IMR-90 (cell line): ENCODE data around the gene TNRC6C. TPM values are rescaled to one million over a fixed set of nuclear protein-coding genes. Genes with fewer than 3 reads are reported as not detected.

ENCODE experiments used
- ATAC-seq: fragments of 200-7000 bp; cut with Tn5 transposase; 2 replicates; pipeline ENCODE4 v1.9.1; 2020; ENCODE audit warnings: low read depth, mild to moderate bottlenecking, moderate library complexity
- BruUV-seq: library from RNA; stranded (reverse); fragments of 400-500 nt; replicated peaks from 2 replicates; lab custom pipeline; 2021; lab: Mats Ljungman, UMichigan
- CTCF ChIA-PET: fragments of 300-600 bp; formaldehyde crosslinking; extraction: SDS; loops from one replicate; lab custom pipeline; 2021; ENCODE audit warnings: antibody characterized with exemption; lab: Yijun Ruan, JAX
- POLR2A ChIA-PET: fragments of 300-600 bp; sonication (Branson Sonifier 250); formaldehyde crosslinking; loops from one replicate; lab custom pipeline; 2022; ENCODE audit warnings: antibody characterized with exemption; ENCODE audit not compliant: unreplicated experiment; lab: Charles Lee
- DNase-seq: peaks from one replicate; pipeline ENCODE4 v3.0.0; 2013
- H2AFZ ChIP-seq: replicated peaks from 2 replicates; pipeline ENCODE3; 2013; ENCODE audit warnings: low read length, mild to moderate bottlenecking; ENCODE audit not compliant: poor library complexity
- H2AK5ac ChIP-seq: 2 replicates; pipeline ENCODE4 v1.6.1; 2013; ENCODE audit warnings: low read depth, low read length, inconsistent platforms
- H2AK9ac ChIP-seq: replicated peaks from 2 replicates; pipeline ENCODE3; 2013; ENCODE audit warnings: mild to moderate bottlenecking, low read depth, low read length, moderate library complexity; ENCODE audit not compliant: poor library complexity
- H2BK120ac ChIP-seq: 2 replicates; pipeline ENCODE4 v1.6.1; 2013; ENCODE audit warnings: low read depth, low read length, inconsistent platforms
- H2BK15ac ChIP-seq: 3 replicates; pipeline ENCODE4 v1.6.1; 2013; ENCODE audit warnings: low read depth, low read length, inconsistent platforms
- H2BK20ac ChIP-seq: 2 replicates; pipeline ENCODE4 v1.6.1; 2013; ENCODE audit warnings: low read depth, mild to moderate bottlenecking, inconsistent platforms, low read length, moderate library complexity
- H2BK5ac ChIP-seq: 2 replicates; pipeline ENCODE4 v1.6.1; 2013; ENCODE audit warnings: mild to moderate bottlenecking, low read depth, low read length, inconsistent platforms; ENCODE audit not compliant: poor library complexity, severe bottlenecking
- H3K14ac ChIP-seq: replicated peaks from 2 replicates; pipeline ENCODE4 v1.6.1; 2013; ENCODE audit warnings: low read depth, low read length, inconsistent platforms
- H3K18ac ChIP-seq: 2 replicates; pipeline ENCODE4 v1.6.1; 2013; ENCODE audit warnings: low read depth, low read length, control low read depth
- H3K23ac ChIP-seq: 2 replicates; pipeline ENCODE4 v1.6.1; 2013; ENCODE audit warnings: low read depth, low read length, inconsistent platforms
- H3K27ac ChIP-seq: 2 replicates; pipeline ENCODE4 v1.5.1; 2013; ENCODE audit warnings: mild to moderate bottlenecking, control low read depth, low read length; ENCODE audit not compliant: insufficient read depth
- H3K27me3 ChIP-seq: 2 replicates; pipeline ENCODE4 v1.6.1; 2013; ENCODE audit warnings: low read length; ENCODE audit not compliant: control insufficient read depth, insufficient read depth
- H3K36me3 ChIP-seq: 2 replicates; pipeline ENCODE4 v1.6.1; 2013; ENCODE audit warnings: low read length, mixed read lengths; ENCODE audit not compliant: control insufficient read depth, insufficient read depth
- H3K4ac ChIP-seq: 2 replicates; pipeline ENCODE4 v1.6.1; 2013; ENCODE audit warnings: low read depth, low read length, inconsistent platforms
- H3K4me1 ChIP-seq: 2 replicates; pipeline ENCODE4 v1.6.1; 2013; ENCODE audit warnings: low read length, mixed read lengths; ENCODE audit not compliant: control insufficient read depth, insufficient read depth
- H3K4me2 ChIP-seq: 2 replicates; pipeline ENCODE4 v1.6.1; 2013; ENCODE audit warnings: low read depth, mild to moderate bottlenecking, control low read depth, low read length, moderate library complexity
- H3K4me3 ChIP-seq: 2 replicates; pipeline ENCODE4 v1.5.1; 2013; ENCODE audit warnings: low read depth, mild to moderate bottlenecking, control low read depth, low read length, moderate library complexity; ENCODE audit not compliant: insufficient read depth
- H3K56ac ChIP-seq: 2 replicates; pipeline ENCODE4 v1.6.1; 2013; ENCODE audit warnings: low read length, inconsistent platforms; ENCODE audit not compliant: insufficient read depth; ENCODE audit errors: extremely low read depth
- H3K79me1 ChIP-seq, 2 experiments: 2 replicates each; pipeline ENCODE4 v1.6.1; 2013; ENCODE audit warnings: low read length in 2 of 2, inconsistent platforms in 1 of 2, low read depth in 1 of 2
- H3K9ac ChIP-seq: 2 replicates; pipeline ENCODE4 v1.6.1; 2013; ENCODE audit warnings: low read depth, low read length, control low read depth
- H3K9me1 ChIP-seq: 2 replicates; pipeline ENCODE4 v1.6.1; 2013; ENCODE audit warnings: low read length, inconsistent platforms; ENCODE audit not compliant: insufficient read depth
- H3K9me3 ChIP-seq: 2 replicates; pipeline ENCODE4 v1.6.1; 2013; ENCODE audit warnings: low read length; ENCODE audit not compliant: control insufficient read depth, insufficient read depth
- H4K20me1 ChIP-seq: 2 replicates; pipeline ENCODE4 v1.6.1; 2013; ENCODE audit warnings: low read length, inconsistent platforms; ENCODE audit not compliant: insufficient read depth
- H4K5ac ChIP-seq: 2 replicates; pipeline ENCODE4 v1.6.1; 2013; ENCODE audit warnings: mild to moderate bottlenecking, low read depth, low read length, control low read depth
- H4K8ac ChIP-seq, 2 experiments: 2 replicates each; pipeline ENCODE4 v1.6.1; 2013; ENCODE audit warnings: low read depth in 2 of 2, low read length in 2 of 2, control low read depth in 1 of 2, inconsistent platforms in 1 of 2
- H4K91ac ChIP-seq: 2 replicates; pipeline ENCODE4 v1.6.1; 2013; ENCODE audit warnings: low read depth, low read length, inconsistent platforms; ENCODE audit not compliant: insufficient read depth
- BHLHE40 ChIP-seq: fragments of 150-350 bp; IDR thresholded peaks from 2 replicates; pipeline ENCODE4 v1.6.1; 2016; ENCODE audit warnings: mild to moderate bottlenecking, low read depth, low read length
- MAFK ChIP-seq: IDR thresholded peaks from 2 replicates; pipeline ENCODE4 v1.6.1; 2012; ENCODE audit warnings: low read depth, low read length, improper control_type of control experiment
- MXI1 ChIP-seq: IDR thresholded peaks from 2 replicates; pipeline ENCODE4 v1.6.1; 2012; ENCODE audit warnings: low read depth, mild to moderate bottlenecking, low read length, moderate library complexity, borderline replicate concordance
- NFE2L2 ChIP-seq: fragments of 150-350 bp; IDR thresholded peaks from 2 replicates; pipeline ENCODE4 v1.6.1; 2016; ENCODE audit warnings: low read depth, mild to moderate bottlenecking, low read length
- RAD21 ChIP-seq: IDR thresholded peaks from 2 replicates; pipeline ENCODE4 v1.6.1; 2012; ENCODE audit warnings: low read length, improper control_type of control experiment
- RFX5 ChIP-seq: IDR thresholded peaks from 2 replicates; pipeline ENCODE4 v1.8.0; 2012; ENCODE audit warnings: low read depth, mild to moderate bottlenecking, low read length, moderate library complexity
- WGBS, 2 experiments: methylation state at CpG; one replicate each; pipeline versions ENCODE4 v1.1.5 to v1.1.7; 2013; ENCODE audit warnings: missing lambda C conversion rate in 2 of 2; ENCODE audit not compliant: insufficient read length in 1 of 2; ENCODE audit errors: extremely low coverage in 2 of 2; 5-methylcytosine and 5-hydroxymethylcytosine counted together
- dilution Hi-C: fragments of 300-500 bp; cut with HindIII; formaldehyde crosslinking; loops from one replicate; pipeline ENCODE4 v1.14.3; 2018; ENCODE audit warnings: low sequenced_read_pairs; ENCODE audit not compliant: unreplicated experiment
- in situ Hi-C: fragments of 300-500 bp; cut with MboI; formaldehyde crosslinking; loops from 3 replicates; pipeline ENCODE4 v1.14.3; 2019; ENCODE audit warnings: low sequenced_read_pairs, inconsistent platforms, mixed read lengths
- intact Hi-C: fragments of 100-400 bp; cut with micrococcal nuclease; formaldehyde crosslinking; loops from 2 replicates; pipeline ENCODE4 v1.10.0; 2022
- polyA plus RNA-seq, 3 experiments: library from polyadenylated mRNA; depleted of rRNA; stranded (reverse); fragments of >200 nt; gene quantifications; 2 replicates each; pipeline ENCODE4 v1.2.3, GENCODE V29; 2012; ENCODE audit warnings: low replicate concordance in 1 of 3
- total RNA-seq: library from RNA; depleted of rRNA; stranded (reverse); fragments of >200 nt; gene quantifications from 2 replicates; pipeline ENCODE4 v1.2.3, GENCODE V29; 2012
- TF ChIP-seq, protein P1 (sequence below): conservative IDR thresholded peaks from 2 replicates; pipeline ENCODE4 v1.5.1; 2012; ENCODE audit warnings: mild to moderate bottlenecking, low read depth, low read length, improper control_type of control experiment

TNRC6C gene
- total and polyA plus RNA-seq, 2 of the 4 experiments (the other 2 are of a cell fraction): 1.6 to 2.7 TPM

GRCh38 chr17:78132767-78133178, 174.3 kb downstream of the TNRC6C start:
- CTCF ChIA-PET: no interaction called here
- Histone ChIP-seq H2AFZ (no peak overlapping the region), H2BK20ac (no peak overlapping the region), H3K4me2 (no peak overlapping the region), H4K91ac (no peak overlapping the region), H3K9me1 (no peaks in the 10 kb centered on the region), H4K8ac (no peak overlapping the region), H3K23ac (no peak overlapping the region), H3K36me3 (no peaks in the 10 kb centered on the region), H3K9ac (no peak overlapping the region), H3K56ac (no peak overlapping the region), H2BK15ac (no peak overlapping the region), H3K27ac (no peak overlapping the region), H4K5ac (no peak overlapping the region), H2BK5ac (no peak overlapping the region), H3K14ac (no peak overlapping the region), H3K18ac (no peak overlapping the region), H2AK5ac (no peak overlapping the region), H3K27me3 (peaks cover 75% of the 10 kb centered on the region), H2BK120ac (no peak overlapping the region), H3K4me1 (peaks cover 2% of the 10 kb centered on the region; the same call in 1 of the 2 replicates), H2AK9ac (no peak overlapping the region), H3K4ac (no peak overlapping the region), H4K20me1 (no peaks in the 10 kb centered on the region; the same call in 1 of the 2 replicates), H3K79me1 (no peaks in the 10 kb centered on the region), H3K4me3 (no peak overlapping the region), H3K9me3 (no peaks in the 10 kb centered on the region)
- 83% methylated on average over 3 of the region's 9 CpGs; no CpG with 5 or more reads in 1 of the 2 experiments for WGBS, 2 experiments
- dilution Hi-C loops: no loop called here
- DNase-seq (no peak), ATAC-seq (no peak)
- TF ChIP-seq BHLHE40 (no peak), MXI1 (no peak), RAD21 (no peak), NFE2L2 (no peak), RFX5 (no peak), MAFK (no peak)
- TF ChIP-seq, protein P1, sequence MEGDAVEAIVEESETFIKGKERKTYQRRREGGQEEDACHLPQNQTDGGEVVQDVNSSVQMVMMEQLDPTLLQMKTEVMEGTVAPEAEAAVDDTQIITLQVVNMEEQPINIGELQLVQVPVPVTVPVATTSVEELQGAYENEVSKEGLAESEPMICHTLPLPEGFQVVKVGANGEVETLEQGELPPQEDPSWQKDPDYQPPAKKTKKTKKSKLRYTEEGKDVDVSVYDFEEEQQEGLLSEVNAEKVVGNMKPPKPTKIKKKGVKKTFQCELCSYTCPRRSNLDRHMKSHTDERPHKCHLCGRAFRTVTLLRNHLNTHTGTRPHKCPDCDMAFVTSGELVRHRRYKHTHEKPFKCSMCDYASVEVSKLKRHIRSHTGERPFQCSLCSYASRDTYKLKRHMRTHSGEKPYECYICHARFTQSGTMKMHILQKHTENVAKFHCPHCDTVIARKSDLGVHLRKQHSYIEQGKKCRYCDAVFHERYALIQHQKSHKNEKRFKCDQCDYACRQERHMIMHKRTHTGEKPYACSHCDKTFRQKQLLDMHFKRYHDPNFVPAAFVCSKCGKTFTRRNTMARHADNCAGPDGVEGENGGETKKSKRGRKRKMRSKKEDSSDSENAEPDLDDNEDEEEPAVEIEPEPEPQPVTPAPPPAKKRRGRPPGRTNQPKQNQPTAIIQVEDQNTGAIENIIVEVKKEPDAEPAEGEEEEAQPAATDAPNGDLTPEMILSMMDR: no peak
- POLR2A ChIA-PET: no interaction called here
- intact Hi-C loops: no loop called here
- no TSS peak for BruUV-seq
- in situ Hi-C loops: no loop called here
